GM21723 (cell line): ENCODE data around the gene EFNA2.

Source experiments
- ATAC-seq: cut with Tn5 transposase; IDR thresholded peaks from one replicate; pipeline ENCODE4 v1.9.1; 2021; ENCODE audit warnings: mild to moderate bottlenecking, moderate library complexity; ENCODE audit not compliant: unreplicated experiment

Gene EFNA2

DNA sequence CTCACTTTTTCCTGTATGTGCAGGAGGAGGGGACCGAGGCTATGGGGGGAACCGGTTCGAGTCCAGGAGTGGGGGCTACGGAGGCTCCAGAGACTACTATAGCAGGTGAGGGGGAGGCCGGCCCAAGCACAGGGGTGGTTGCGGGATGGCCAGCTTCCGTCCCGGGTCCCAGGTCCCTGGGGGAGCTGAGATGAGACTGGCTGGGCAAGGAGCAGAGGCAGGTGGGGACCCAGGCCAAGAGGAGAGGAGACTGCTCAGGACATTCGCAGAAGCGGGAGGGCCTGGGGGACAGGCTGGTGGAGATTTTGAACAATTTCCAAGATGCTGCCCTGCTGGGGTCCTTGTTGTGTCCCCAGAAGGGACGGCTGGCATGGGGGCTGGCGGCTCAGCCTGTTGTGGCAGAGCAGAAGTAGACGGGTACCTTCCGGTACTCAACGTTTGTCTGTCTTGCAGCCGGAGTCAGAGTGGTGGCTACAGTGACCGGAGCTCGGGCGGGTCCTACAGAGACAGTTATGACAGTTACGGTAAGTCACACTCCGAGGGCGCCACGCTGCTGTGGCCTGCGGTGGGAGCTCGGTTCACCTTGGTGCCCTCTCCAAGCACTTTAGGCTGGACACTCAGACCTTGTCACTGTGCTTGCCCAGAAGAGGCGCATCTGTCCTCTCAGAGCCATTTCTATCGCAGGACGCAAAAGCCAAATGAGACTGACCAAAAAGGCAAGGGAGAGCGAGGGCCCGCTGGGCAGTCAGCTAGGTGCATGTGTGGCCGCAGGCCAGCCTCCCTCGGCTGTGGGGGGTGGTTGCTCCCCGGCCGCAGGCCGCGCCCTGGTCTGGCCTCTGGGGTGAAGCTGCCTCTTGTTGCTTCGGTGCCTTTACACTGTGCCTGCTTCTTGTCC is 13.9 kb upstream of the EFNA2 start:
- ATAC-seq: no peak

- no peak for ATAC-seq
These were observed 13.0 kb upstream of the EFNA2 start for GRCh38 chr19:1272423-1273262.

- no peak for ATAC-seq
These were observed 12.2 kb upstream of the EFNA2 start for GRCh38 chr19:1273263-1274041.

GRCh38 chr19:1274081-1274851 is 11.4 kb upstream of the EFNA2 start:
- ATAC-seq: no peak

- ATAC-seq: no peak
These were observed 10.8 kb upstream of the EFNA2 start for GRCh38 chr19:1274852-1275259.

- ATAC-seq: peak; percentile 70
These were observed 10.3 kb upstream of the EFNA2 start, which contains the start of gene FAM174C for GRCh38 chr19:1275260-1275975. Gene FAM174C, plus strand, starts transcription at chr19:1275530. Its CDS starts 20 bp downstream, at chr19:1275550.

DNA sequence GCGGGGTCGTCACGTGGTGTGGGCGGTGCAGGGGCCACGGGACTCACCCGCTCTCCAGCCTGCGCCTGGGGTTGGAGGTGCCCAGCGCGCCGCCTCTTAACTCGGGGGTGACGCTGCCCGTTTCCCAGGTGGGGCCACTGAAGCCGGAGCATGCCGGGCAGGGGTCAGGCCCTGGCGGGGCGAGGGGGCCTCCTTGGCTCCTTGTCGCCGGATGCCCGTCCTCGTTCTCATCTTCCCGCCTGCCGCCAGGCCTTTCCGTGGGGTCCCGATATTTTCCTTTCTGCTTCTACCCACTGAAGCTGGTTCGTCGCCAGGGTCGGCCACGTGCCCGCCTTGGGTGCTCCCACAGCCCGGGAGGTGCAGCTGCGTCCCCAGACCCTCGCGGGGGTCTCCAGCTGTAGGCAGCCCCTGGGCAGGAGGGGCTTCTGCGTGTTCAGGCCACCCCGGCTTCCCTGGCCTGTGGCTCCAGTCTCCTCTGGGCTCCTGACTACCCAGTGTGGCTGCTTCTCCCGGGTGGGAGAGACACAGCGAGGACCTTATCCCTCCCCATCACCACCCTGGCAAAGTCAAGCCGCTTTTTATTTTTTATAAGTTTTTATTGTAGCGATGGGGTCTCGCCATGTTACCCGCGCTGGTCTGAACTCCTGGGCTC is 9.6 kb upstream of the EFNA2 start:
- no peak for ATAC-seq

- ATAC-seq: no peak
These were observed 9.0 kb upstream of the EFNA2 start for GRCh38 chr19:1276628-1277022.

GRCh38 chr19:1277061-1277460 is 8.6 kb upstream of the EFNA2 start:
- no peak for ATAC-seq

- no peak for ATAC-seq
These were observed 7.6 kb upstream of the EFNA2 start for GRCh38 chr19:1278074-1278473.

DNA sequence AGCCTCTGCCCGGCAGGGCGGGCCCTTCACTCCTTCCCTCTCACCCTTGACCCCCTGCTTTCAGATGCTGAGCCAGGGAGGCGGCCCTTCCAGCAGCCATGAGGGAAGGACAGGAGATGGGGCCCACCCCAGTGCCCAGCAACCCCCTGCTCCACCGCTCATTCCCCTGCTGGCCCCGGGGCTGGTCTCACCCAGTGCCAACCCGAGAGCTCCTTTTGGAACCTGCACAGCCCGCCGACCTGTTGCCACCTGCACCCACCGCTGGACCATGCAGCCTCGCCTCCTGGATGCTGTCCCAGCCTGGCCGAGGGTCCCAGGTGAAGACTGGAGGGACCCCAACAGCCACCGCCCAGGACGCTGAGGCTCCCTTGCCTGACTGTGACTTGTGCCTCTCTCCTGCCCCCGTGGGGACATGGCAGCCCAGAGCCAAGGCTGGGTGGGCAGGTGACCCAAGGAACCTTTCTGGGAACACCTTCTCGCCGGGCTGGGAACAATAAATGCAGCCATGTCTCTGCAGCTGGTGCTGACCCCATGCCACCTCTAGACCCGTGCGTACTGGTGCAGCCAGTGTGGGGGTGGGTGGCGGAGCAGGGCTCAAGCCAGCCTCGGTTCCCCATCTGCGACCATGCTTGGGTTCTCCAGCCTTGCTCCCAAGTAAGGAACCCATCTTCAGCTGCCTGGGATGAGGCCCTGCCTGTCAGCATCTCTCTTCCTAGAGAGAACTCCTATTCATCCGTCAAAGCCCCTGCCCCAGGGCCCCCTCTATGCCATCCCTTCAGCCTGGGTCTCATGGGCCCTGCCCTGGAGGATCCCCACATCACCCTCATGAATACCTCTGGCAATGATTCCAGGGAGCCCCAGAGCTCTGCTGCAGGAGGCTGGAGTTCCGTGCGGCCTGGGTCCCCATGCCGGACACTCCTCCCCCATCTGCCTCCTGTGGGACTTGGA is 6.7 kb upstream of the EFNA2 start:
- no peak for ATAC-seq

- ATAC-seq: no peak
These were observed 5.8 kb upstream of the EFNA2 start for GRCh38 chr19:1279782-1280341.

DNA sequence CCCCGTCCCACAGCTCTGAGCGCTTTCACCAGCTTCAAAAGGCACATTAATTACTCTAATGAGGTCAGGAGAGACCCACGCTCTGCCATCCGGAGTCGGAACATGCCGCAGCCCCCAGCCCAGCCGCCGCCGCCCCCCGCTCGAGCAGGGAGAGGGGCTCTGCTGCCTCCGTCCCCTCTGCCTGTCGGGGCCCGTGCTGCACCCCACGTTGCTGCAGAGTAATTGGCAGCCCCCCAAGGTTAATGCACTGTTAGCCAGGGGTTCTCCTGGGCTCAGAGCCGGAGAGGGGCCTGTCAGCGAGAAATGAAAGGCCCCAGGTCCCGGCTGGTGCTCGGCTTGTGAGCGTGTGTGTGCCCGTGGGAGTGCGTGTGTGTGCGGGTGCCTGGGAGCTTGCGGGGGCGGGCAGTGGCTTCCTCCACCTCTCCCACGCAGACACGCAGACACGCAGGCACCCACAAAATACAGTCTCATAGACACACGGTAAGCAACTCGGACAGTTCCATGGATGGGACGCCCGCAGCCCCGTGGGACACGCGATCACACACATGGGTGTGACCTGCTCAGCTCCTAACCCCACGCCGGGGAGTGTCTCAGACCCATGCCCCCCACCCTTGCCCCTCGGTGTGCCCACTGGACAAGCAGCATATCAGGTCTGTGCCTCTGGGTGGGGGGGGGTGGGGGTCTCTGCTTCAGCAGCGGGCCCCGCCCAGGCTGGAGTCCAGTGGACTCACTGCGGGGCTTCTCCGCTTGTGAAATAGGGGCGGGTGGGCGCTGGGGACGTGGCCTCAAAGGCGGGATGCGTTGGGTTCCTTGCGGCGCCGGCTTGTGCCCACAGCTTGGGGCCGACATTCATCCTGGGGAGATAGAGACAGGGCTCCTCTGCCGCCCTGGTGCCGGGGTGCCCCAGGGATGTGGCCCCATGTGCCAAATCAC is 4.8 kb upstream of the EFNA2 start:
- no peak for ATAC-seq

- ATAC-seq: no peak
These were observed 3.9 kb upstream of the EFNA2 start for GRCh38 chr19:1281569-1282287.

GRCh38 chr19:1282588-1283206 is 3.0 kb upstream of the EFNA2 start:
- ATAC-seq: no peak
